K562 (cell line): ENCODE data around the gene BBC3. TPM values are rescaled to one million over a fixed set of nuclear protein-coding genes. Genes with fewer than 3 reads are reported as not detected.

Source experiments
- KAT8 ChIP-seq: fragments of 450-650 bp; IDR thresholded peaks from 2 replicates; pipeline ENCODE4 v1.6.1; 2016; ENCODE audit warnings: low read depth, mild to moderate bottlenecking
- L3MBTL2 ChIP-seq: fragments of 450-650 bp; IDR thresholded peaks from 2 replicates; pipeline ENCODE4 v1.6.1; 2016; ENCODE audit warnings: mild to moderate bottlenecking, moderate library complexity
- LARP7 ChIP-seq: fragments of 450-650 bp; IDR thresholded peaks from 2 replicates; pipeline ENCODE4 v1.6.1; 2016
- MYBL2 ChIP-seq, 2 experiments: fragments of 450-650 bp in 1 of 2; sonication (generic) in 1 of 2; formaldehyde crosslinking in 1 of 2; IDR thresholded peaks; 2 replicates each; pipeline versions ENCODE4 v1.6.1 to v1.8.1; 2017 to 2022; ENCODE audit warnings: borderline replicate concordance in 1 of 2, inconsistent platforms in 1 of 2, low read depth in 1 of 2, mild to moderate bottlenecking in 1 of 2, missing genetic modification reagents in 1 of 2, moderate library complexity in 1 of 2
- ZNF232 ChIP-seq: sonication (generic); formaldehyde crosslinking; IDR thresholded peaks from 2 replicates; pipeline ENCODE4 v1.8.0; 2022; ENCODE audit warnings: mild to moderate bottlenecking, missing genetic modification reagents
- polyA plus RNA-seq, 8 experiments: library from polyadenylated mRNA; depleted of rRNA in 4 of 8; stranded (reverse) in 5 of 8; unstranded in 3 of 8; fragments of >200 nt; fragmentation: Nextera tagmentation in 2 of 8; fragmentation: Illumina TruSeq in 1 of 8; extraction: Ambion mirVana in 2 of 8; extraction: Trizol in 1 of 8; gene quantifications; 2 replicates each; pipeline versions ENCODE4 v1.2.1 to v1.2.3, GENCODE V29; 2011 to 2014; ENCODE audit warnings: inconsistent platforms in 1 of 8, missing spikeins in 1 of 8
- total RNA-seq, 7 experiments: library from RNA; depleted of rRNA in 6 of 7; stranded (reverse); fragments of >200 nt in 6 of 7; fragmentation: Illumina TruSeq in 2 of 7; extraction: Trizol in 2 of 7; gene quantifications; 2 replicates each; pipeline versions ENCODE4 v1.2.1 to v1.2.3, GENCODE V29; 2011 to 2021; ENCODE audit warnings: low replicate concordance in 1 of 7
- TF ChIP-seq, protein P1 (sequence below): fragments of 450-650 bp; IDR thresholded peaks from 2 replicates; pipeline ENCODE4 v1.6.1; 2016; ENCODE audit warnings: mild to moderate bottlenecking, moderate library complexity

The BBC3 gene
- total and polyA plus RNA-seq, 9 of the 15 experiments (the other 6 are each of a cell fraction or from before 2014, with no cell fraction given), result 0.15 to 30.7 (median 4.8) TPM

GRCh38 chr19:47231215-47232054 is 436 bp upstream of the BBC3 start (continued):
- TF ChIP-seq, protein P1, sequence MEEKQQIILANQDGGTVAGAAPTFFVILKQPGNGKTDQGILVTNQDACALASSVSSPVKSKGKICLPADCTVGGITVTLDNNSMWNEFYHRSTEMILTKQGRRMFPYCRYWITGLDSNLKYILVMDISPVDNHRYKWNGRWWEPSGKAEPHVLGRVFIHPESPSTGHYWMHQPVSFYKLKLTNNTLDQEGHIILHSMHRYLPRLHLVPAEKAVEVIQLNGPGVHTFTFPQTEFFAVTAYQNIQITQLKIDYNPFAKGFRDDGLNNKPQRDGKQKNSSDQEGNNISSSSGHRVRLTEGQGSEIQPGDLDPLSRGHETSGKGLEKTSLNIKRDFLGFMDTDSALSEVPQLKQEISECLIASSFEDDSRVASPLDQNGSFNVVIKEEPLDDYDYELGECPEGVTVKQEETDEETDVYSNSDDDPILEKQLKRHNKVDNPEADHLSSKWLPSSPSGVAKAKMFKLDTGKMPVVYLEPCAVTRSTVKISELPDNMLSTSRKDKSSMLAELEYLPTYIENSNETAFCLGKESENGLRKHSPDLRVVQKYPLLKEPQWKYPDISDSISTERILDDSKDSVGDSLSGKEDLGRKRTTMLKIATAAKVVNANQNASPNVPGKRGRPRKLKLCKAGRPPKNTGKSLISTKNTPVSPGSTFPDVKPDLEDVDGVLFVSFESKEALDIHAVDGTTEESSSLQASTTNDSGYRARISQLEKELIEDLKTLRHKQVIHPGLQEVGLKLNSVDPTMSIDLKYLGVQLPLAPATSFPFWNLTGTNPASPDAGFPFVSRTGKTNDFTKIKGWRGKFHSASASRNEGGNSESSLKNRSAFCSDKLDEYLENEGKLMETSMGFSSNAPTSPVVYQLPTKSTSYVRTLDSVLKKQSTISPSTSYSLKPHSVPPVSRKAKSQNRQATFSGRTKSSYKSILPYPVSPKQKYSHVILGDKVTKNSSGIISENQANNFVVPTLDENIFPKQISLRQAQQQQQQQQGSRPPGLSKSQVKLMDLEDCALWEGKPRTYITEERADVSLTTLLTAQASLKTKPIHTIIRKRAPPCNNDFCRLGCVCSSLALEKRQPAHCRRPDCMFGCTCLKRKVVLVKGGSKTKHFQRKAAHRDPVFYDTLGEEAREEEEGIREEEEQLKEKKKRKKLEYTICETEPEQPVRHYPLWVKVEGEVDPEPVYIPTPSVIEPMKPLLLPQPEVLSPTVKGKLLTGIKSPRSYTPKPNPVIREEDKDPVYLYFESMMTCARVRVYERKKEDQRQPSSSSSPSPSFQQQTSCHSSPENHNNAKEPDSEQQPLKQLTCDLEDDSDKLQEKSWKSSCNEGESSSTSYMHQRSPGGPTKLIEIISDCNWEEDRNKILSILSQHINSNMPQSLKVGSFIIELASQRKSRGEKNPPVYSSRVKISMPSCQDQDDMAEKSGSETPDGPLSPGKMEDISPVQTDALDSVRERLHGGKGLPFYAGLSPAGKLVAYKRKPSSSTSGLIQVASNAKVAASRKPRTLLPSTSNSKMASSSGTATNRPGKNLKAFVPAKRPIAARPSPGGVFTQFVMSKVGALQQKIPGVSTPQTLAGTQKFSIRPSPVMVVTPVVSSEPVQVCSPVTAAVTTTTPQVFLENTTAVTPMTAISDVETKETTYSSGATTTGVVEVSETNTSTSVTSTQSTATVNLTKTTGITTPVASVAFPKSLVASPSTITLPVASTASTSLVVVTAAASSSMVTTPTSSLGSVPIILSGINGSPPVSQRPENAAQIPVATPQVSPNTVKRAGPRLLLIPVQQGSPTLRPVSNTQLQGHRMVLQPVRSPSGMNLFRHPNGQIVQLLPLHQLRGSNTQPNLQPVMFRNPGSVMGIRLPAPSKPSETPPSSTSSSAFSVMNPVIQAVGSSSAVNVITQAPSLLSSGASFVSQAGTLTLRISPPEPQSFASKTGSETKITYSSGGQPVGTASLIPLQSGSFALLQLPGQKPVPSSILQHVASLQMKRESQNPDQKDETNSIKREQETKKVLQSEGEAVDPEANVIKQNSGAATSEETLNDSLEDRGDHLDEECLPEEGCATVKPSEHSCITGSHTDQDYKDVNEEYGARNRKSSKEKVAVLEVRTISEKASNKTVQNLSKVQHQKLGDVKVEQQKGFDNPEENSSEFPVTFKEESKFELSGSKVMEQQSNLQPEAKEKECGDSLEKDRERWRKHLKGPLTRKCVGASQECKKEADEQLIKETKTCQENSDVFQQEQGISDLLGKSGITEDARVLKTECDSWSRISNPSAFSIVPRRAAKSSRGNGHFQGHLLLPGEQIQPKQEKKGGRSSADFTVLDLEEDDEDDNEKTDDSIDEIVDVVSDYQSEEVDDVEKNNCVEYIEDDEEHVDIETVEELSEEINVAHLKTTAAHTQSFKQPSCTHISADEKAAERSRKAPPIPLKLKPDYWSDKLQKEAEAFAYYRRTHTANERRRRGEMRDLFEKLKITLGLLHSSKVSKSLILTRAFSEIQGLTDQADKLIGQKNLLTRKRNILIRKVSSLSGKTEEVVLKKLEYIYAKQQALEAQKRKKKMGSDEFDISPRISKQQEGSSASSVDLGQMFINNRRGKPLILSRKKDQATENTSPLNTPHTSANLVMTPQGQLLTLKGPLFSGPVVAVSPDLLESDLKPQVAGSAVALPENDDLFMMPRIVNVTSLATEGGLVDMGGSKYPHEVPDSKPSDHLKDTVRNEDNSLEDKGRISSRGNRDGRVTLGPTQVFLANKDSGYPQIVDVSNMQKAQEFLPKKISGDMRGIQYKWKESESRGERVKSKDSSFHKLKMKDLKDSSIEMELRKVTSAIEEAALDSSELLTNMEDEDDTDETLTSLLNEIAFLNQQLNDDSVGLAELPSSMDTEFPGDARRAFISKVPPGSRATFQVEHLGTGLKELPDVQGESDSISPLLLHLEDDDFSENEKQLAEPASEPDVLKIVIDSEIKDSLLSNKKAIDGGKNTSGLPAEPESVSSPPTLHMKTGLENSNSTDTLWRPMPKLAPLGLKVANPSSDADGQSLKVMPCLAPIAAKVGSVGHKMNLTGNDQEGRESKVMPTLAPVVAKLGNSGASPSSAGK, result peak; percentile 53; the same call in 1 of the 2 replicates
- TF ChIP-seq ZNF232 (CRISPR knock-in tag) (no peak), L3MBTL2 (peak; percentile 73), MYBL2 (IDR thresholded peaks at IDR 0.05; ENCODE audit: low read depth) (no peak), MYBL2 (CRISPR knock-in tag; IDR thresholded peaks at IDR 0.05; ENCODE audit: borderline replicate concordance) (no peak), LARP7 (0 out of 2 replicates have a peak, but pooled peaks have one; percentile 19), KAT8 (no peak)
